Measurements from ENCODE around the gene TSPYL2. TPM values are rescaled to one million over a fixed set of nuclear protein-coding genes. Genes with fewer than 3 reads are reported as not detected.

The TSPYL2 gene
- total RNA-seq, 6 donors from 2014 or later, result 33.4 to 162 (median 46.6) TPM

- no peaks in the 10 kb centered on the region for H3K4me1 ChIP-seq
- no peaks in the 10 kb centered on the region for H3K9me3 ChIP-seq
- H3K27me3 ChIP-seq, result no peaks in the 10 kb centered on the region
- no peak overlapping the region for H3K27ac ChIP-seq
- TF ChIP-seq POLR2AphosphoS5 (IDR thresholded peaks at IDR 0.05) (no peak), POLR2A (IDR thresholded peaks at IDR 0.05) (no peak), EP300 (IDR thresholded peaks at IDR 0.05) (no peak), CTCF (IDR thresholded peaks at IDR 0.05) (no peak)
- DNase-seq (no peak), ATAC-seq (ENCODE audit: low FRiP score in 2 of 2) (no peak)
- H3K4me3 ChIP-seq, result no peak overlapping the region
- no peaks in the 10 kb centered on the region for H3K36me3 ChIP-seq
These were observed 43.3 kb downstream of the TSPYL2 start for GRCh38 chrX:53125506-53125905.

GRCh38 chrX:53126377-53126776 lies 44.2 kb downstream of the TSPYL2 start:
- no peak overlapping the region for H3K4me3 ChIP-seq
- ATAC-seq (ENCODE audit: low FRiP score in 2 of 2), result no peak
- WGBS, 2 donors, result 95 to 100% methylated on average over 2 of the region's 2 CpGs
- TF ChIP-seq POLR2A (IDR thresholded peaks at IDR 0.05) (no peak), CTCF (IDR thresholded peaks at IDR 0.05) (no peak), POLR2AphosphoS5 (IDR thresholded peaks at IDR 0.05) (no peak), EP300 (IDR thresholded peaks at IDR 0.05) (no peak)
- DNase-seq, result no peak
- H3K27me3 ChIP-seq, result no peaks in the 10 kb centered on the region
- H3K9me3 ChIP-seq, result no peaks in the 10 kb centered on the region
- no peaks in the 10 kb centered on the region for H3K4me1 ChIP-seq
- H3K36me3 ChIP-seq, result no peaks in the 10 kb centered on the region
- H3K27ac ChIP-seq, result no peak overlapping the region

GRCh38 chrX:53128097-53128749 lies 46.1 kb downstream of the TSPYL2 start:
- TF ChIP-seq EP300 (IDR thresholded peaks at IDR 0.05), result no peak
- no peak for TF ChIP-seq POLR2A (IDR thresholded peaks at IDR 0.05)
- no peak for TF ChIP-seq POLR2AphosphoS5 (IDR thresholded peaks at IDR 0.05)
- TF ChIP-seq CTCF (IDR thresholded peaks at IDR 0.05), result no peak
- H3K9me3 ChIP-seq, result no peaks in the 10 kb centered on the region
- H3K27me3 ChIP-seq, result no peaks in the 10 kb centered on the region
- H3K4me1 ChIP-seq, result no peaks in the 10 kb centered on the region
- no peak for DNase-seq
- no peak overlapping the region for H3K27ac ChIP-seq
- H3K4me3 ChIP-seq, result no peak overlapping the region
- no peak for ATAC-seq (ENCODE audit: low FRiP score in 2 of 2)
- 77 to 83% methylated on average over 3 of the region's 3 CpGs for WGBS, 2 donors
- no peaks in the 10 kb centered on the region for H3K36me3 ChIP-seq

GRCh38 chrX:53133400-53133799 lies 51.2 kb downstream of the TSPYL2 start:
- H3K4me1 ChIP-seq, result no peaks in the 10 kb centered on the region
- ATAC-seq (ENCODE audit: low FRiP score in 2 of 2), result peak in 1 of 2 donors; percentile 37
- no peak overlapping the region for H3K4me3 ChIP-seq
- no peak overlapping the region for H3K27ac ChIP-seq
- no peak for DNase-seq
- H3K27me3 ChIP-seq, result no peaks in the 10 kb centered on the region
- H3K36me3 ChIP-seq, result no peaks in the 10 kb centered on the region
- 89 to 100% methylated on average over 3 to 4 of the region's 4 CpGs for WGBS, 2 donors
- TF ChIP-seq POLR2A (IDR thresholded peaks at IDR 0.05), result no peak
- no peaks in the 10 kb centered on the region for H3K9me3 ChIP-seq

- no peak for DNase-seq
- no peak for ATAC-seq (ENCODE audit: low FRiP score in 2 of 2)
- no peaks in the 10 kb centered on the region for H3K9me3 ChIP-seq
- H3K27ac ChIP-seq, result no peak overlapping the region
- TF ChIP-seq POLR2AphosphoS5 (IDR thresholded peaks at IDR 0.05), result no peak
- TF ChIP-seq EP300 (IDR thresholded peaks at IDR 0.05), result no peak
- no peak for TF ChIP-seq POLR2A (IDR thresholded peaks at IDR 0.05)
- TF ChIP-seq CTCF (IDR thresholded peaks at IDR 0.05), result no peak
- no peaks in the 10 kb centered on the region for H3K4me1 ChIP-seq
- no peak overlapping the region for H3K4me3 ChIP-seq
- no peaks in the 10 kb centered on the region for H3K27me3 ChIP-seq
- no peaks in the 10 kb centered on the region for H3K36me3 ChIP-seq
- WGBS, 2 donors, result 64 to 100% methylated on average over 2 of the region's 2 CpGs
These were observed 53.4 kb downstream of the TSPYL2 start for GRCh38 chrX:53135581-53135980.

Small RNA genes within 50 kb of the gene (small RNA-seq; reads per million reads assigned to genes)
- 0 reads per million in 4 donors for gene AL591212.2

Other genes with a start within 250 kb of the TSPYL2 start
- gene XAGE3, start 214.3 kb upstream of the TSPYL2 start, total RNA-seq, result not detected
- gene FAM156B, start 185.0 kb upstream of the TSPYL2 start, total RNA-seq, result 100 to 1,000 TPM in 2 of 6 donors, 10 to 100 TPM in 4; 14.1 to 216 (median 17.2) TPM
- 10 to 100 TPM; 12.0 to 60.8 (median 17.6) TPM for gene FAM156A, start 123.8 kb upstream of the TSPYL2 start, total RNA-seq
- 1 to 10 TPM in 3 of 6 donors, under 1 TPM in 3; 0.46 to 1.3 (median 0.95) TPM for gene GPR173, start 33.6 kb upstream of the TSPYL2 start, total RNA-seq
- gene KANTR, start 11.8 kb downstream of the TSPYL2 start, total RNA-seq, result 10 to 100 TPM in 4 of 6 donors, 1 to 10 TPM in 2; 7.6 to 68.1 (median 14.9) TPM
- 100 to 1,000 TPM in 3 of 6 donors, 10 to 100 TPM in 3; 79.0 to 171 (median 108) TPM for gene KDM5C, start 142.8 kb downstream of the TSPYL2 start, total RNA-seq
- 10 to 100 TPM; 17.5 to 45.1 (median 26.7) TPM for gene IQSEC2, start 199.2 kb downstream of the TSPYL2 start, total RNA-seq

Measured in upper lobe of left lung (tissue), 6 donors.